ENCODE data around the gene TTC27.

The TTC27 gene

DNA sequence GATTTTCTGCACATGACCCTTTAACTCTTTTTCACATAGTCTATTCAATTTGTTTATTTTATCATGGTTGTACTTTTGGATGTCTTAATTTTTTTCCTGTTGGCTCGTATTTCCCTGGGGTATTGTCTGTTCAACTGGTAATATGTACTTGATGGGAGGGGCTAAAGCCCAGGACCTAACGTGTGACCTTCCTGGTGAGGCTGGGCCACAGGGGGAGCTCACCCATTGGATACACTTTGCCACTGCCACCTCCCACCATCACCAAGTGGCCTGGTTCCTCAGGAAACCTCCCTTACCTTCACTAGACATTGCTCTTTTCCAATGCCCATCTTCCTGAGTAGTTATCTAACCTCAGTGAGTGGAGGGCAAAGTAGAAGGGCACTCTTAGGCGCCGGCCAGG lies 175.0 kb downstream of the TTC27 start:
- in situ Hi-C loops (cut with MboI; ENCODE audit: low sequenced_read_pairs): no loop called here

DNA sequence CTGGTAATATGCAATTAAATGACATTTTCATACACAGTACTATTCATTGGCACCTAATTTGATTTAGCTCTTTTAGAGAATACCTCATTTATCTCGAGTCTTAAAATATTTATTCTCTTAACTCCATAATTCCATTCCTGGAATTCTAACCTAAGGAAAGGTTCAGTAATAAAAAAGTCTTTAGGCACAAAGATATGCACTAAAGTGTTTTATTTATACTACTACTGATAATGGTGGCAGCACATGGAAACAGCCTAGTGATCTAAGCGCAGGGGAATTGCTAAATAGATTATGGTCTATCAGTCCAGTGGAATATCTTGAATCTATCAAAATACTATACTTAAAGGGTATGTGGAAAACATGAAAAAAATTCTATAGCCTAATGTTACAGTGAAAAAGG lies 176.4 kb downstream of the TTC27 start:
- in situ Hi-C loops (cut with MboI; ENCODE audit: low sequenced_read_pairs): no loop called here

DNA sequence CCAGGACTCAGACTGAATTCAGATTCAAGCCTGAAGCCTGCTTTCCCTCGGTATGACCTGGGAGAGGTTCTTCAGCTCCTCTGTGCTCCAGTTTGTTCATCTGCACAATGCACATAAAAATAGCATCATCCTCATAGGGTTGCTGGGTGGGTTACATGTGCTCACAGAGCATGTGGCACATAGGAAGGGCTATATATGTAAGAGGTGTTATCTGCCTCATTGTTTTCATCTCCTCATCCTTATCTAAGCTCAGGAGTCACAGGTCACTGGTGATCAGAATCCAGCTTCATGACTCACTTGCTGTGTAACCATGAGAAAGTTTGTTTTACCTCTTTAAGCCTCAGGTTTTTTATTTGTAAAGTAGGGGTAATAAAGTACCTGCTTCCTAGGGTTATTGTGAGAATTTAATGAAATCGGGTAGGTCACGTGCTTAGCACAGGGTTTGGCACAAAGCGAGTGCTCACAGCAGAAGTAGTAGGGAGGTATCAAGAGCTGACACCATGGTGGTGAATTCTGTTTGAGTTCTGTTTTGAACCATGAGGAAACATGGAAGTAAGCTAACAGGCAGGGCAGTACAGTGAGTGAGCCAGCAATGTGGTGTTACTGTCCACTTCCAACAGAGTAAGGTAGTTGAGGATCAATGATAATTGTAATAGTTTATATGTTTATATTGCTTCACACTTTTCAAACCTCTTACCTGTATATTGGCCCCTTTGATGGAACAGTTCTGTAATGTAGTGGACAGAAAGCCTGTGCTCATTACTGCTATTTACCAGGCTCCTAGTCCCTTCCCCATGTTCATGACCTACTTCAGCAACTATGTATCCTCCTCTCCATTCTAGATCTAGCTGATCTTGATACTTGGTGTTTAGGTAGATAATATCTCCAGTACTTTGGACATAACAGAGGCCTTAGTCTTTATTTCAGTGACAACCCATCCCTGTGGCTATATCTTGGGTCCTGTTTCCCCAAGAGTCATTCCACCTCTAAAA lies 177.6 kb downstream of the TTC27 start:
- in situ Hi-C loops (cut with MboI; ENCODE audit: low sequenced_read_pairs): no loop called here

DNA sequence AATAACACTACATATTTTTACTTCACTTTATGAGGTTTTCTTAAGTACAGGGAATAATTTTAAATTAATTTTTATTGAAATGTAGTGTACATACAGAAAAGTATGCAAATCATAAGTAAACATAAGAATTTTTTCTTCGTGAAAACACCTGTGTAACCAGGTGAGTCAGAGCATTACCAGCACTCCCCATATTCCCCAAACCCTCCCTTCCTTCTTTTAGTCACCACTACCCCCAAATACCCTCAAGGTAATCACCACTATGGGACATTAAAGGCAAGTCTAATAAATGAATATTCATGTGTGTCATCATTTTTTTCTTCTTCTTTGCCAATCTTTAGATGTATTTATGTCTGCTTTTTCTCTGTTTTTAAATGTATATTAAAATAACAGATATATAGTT lies 179.0 kb downstream of the TTC27 start:
- in situ Hi-C loops (cut with MboI; ENCODE audit: low sequenced_read_pairs): no loop called here

DNA sequence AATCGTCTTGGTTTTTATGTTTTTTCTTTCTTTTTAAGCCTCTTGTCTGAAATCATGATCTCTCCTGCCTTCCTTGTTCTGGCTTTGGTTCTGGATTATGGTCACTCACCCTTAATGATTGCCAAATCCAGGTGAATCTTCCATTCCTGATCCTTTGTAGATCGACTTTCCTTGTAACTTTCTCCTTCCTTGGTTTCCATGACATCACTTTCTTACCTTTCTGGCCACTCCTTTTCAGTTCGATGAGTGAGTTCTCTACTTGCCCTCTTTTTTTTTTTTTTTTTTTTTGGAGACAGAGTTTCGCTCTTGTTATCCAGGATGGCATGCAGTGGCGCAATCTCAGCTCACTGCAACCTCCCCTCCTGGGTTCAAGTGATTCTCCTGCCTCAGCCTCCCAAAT lies 179.8 kb downstream of the TTC27 start:
- in situ Hi-C loops (cut with MboI; ENCODE audit: low sequenced_read_pairs): no loop called here

DNA sequence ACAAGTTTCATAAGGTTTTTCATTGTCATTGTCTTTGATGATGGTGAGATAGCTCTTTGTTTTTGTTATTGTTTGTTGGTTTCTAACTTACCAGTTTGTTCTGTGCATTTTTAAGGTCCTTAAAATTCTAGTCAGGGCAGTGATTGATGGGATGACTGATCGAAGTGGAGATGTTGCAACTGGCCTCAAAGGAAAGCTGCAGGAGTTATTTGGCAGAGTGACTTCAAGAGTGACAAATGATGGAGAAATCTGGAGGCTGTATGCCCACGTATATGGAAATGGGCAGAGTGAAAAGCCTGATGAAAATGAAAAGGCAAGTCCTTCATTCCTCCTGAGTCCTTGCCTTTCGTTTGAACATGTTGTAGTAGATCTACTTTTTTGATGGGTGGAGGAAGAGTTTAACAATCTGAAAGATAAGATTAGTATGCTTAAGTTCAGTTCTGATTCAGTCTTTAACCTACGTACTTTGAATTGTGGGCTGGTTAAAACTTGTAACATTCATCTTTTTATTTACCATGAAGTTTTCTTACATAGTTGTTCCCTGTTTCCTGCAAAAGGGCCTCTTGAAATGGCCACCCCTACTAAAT lies 183.2 kb downstream of the TTC27 start:
- in situ Hi-C loops (cut with MboI; ENCODE audit: low sequenced_read_pairs): no loop called here

DNA sequence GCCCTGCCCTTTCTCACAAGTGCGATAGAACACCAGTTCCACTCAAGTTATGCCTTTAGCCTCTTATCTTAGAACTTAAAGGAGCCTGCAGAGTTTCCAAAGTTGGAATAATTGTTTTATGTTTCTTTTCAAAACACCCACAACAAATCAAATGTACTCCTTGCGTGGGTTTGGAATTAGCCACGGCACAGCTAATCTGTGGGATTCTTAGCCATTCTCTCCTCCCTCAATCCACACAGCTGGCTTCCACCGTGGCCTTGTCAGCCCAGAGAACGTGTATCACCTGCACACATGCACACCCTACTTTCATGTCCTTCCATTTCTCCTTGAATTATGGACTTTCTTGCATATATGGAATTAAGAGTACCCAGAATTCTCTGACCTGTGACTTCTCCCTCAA lies 183.8 kb downstream of the TTC27 start:
- in situ Hi-C loops (cut with MboI; ENCODE audit: low sequenced_read_pairs): no loop called here

DNA sequence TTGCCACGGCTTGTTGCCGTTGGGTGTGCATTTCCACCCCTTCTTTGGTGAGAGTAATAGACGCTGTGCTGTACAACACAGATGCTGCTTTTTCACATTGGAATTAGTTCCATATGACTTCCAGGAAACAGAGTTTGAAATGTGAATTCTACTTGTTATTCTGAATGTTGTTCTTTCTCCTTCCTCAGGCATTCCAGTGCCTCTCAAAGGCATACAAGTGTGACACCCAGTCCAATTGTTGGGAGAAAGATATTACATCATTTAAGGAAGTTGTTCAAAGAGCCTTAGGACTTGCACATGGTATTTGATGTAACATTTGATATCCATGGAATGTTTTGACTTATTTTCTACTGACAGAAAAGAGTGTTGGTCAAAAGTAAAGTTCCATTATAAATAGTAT lies 184.5 kb downstream of the TTC27 start:
- in situ Hi-C loops (cut with MboI; ENCODE audit: low sequenced_read_pairs): no loop called here

DNA sequence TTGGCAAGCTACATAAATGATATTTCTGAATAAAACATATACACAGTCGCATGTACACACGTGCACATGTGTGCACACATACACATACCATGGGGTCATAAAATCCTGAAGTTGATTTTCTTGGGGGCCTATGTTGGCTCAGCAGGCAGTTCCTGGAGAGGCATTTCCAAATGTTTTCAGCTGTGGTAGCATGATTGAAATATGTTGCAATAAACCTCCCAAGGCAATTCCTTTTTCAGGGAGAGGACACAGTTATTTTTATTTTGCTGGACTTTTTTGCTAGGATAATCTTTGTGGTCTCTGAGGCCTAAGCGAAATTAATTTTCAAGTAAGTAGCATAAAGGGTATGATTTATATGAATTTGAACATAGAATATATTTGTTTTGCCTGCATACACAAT lies 192.2 kb downstream of the TTC27 start:
- in situ Hi-C loops (cut with MboI; ENCODE audit: low sequenced_read_pairs): no loop called here

DNA sequence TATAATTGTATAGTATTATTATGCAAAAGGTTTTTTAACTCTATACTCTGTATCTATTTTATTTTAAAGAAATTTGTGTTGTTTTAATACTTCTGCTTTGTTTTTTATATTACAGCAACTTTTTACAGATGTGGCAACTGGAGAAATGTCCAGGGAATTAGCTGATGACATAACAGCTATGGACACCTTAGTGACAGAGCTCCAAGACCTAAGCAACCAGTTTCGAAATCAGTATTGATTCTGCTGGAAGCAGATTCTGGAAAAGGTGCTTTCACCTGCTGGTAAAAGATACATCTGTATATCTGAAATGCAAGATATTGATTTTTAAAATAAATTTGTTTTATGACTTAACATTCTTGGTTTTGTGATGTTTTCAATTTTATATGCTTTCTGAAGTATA lies 192.9 kb downstream of the TTC27 start:
- in situ Hi-C loops (cut with MboI; ENCODE audit: low sequenced_read_pairs): no loop called here

DNA sequence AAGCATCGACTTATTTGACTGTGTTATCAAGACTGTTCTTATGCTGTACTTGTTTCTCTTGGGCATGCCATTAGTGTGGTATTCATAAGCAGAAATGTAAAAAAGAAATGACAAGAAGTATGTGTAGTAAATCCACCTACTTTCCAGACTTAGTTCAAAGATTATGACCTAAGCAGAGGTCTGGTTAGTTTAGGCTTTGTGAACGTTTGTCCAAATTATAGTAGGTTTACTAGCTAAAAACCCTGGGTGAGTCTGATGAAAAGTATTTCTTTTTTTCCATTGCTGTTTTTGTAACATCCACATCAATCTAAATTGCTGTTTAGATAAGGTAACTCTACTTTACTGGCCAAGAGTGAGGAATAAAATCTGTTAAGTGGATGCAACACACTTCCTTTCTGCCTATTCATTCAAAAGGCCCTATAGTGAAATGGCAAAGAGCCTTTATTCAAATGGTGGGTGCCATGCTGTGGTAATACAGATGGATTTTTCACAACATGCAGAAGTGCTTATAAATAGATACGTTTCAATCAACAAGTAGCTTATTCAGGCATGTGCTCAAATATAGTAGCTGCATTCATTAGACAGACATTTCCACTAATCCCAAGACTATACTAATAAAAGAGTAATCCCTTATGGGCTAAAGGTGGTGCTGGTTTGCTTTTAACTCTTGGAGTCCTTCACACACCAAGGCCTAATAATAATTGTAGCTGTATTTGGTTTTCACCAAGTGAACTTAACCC lies 196.4 kb downstream of the TTC27 start:
- in situ Hi-C loops (cut with MboI; ENCODE audit: low sequenced_read_pairs): no loop called here

DNA sequence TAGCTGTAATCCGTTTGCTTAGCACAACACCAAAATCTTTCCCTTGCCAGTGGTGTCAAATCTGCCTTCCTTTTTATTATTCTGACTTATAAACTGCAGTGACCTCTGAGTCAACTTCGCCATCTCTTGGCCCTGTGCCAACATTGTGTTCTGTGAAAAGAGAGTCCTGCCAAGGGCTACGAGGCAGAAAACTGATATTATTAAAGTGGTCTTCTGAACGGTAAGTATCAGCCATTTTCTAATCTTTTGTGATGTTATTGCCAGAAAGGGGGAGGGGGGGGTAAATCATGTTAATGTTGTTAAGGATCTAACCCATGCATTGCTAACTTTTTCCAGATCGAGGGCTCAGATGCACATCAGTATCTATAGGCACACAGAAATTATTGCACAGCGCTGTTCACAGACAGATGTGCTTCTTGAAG lies 197.5 kb downstream of the TTC27 start:
- in situ Hi-C loops (cut with MboI; ENCODE audit: low sequenced_read_pairs): no loop called here

DNA sequence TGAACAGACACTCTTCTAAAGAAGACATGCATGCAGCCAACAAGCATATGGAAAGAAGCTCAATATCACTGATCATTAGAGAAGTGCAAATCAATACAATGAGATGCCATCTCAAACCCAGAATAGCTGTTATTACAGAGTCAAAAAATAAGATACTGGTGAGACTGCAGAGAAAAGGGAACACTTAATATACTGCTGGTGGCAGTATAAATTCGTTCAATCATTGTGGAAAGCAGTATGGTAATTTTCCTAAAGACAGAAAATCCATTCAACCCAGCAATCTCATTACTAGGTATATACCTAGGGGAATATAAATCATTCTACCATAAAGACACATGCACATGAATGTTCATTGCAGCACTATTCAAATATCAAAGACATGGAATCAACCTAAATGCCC lies 202.3 kb downstream of the TTC27 start:
- in situ Hi-C loops (cut with MboI; ENCODE audit: low sequenced_read_pairs): no loop called here

DNA sequence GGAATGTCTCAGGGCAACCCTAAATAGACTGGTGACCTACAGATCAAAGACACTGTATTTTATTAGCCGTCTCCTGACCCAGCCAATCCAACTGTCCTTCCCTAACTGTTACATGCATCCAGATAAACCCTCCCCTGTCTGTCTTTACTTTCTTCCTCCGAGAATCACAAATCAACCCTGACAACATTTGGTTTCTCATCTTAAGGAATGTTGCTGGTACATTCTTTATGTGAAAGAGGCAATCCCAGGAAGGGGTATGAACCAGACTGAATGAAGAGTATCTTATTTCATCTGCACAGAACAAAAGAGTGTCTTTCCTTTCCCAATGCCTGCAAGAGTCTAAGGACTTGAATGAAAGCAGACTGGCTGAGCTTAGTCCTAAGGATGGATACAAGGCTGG lies 205.0 kb downstream of the TTC27 start:
- in situ Hi-C loops (cut with MboI; ENCODE audit: low sequenced_read_pairs): no loop called here

DNA sequence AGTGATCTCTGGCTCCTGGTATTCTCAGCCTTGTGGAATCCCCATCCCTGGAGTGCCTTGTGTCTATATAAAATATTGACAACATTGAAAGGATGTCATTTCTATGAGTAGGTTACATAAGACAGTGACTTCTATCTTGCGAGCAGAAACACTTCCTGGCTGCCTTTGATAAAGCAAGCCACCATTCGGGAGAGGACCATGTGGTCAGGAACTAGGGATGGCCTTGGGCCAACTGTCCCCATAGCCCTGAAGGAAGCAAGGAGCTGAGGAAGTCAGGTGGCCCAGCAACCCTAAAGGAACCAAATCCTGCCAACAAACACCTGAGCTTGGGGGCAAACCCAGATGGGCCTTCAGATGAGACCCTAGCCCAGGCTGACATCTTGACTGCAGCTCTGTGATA lies 205.9 kb downstream of the TTC27 start:
- in situ Hi-C loops (cut with MboI; ENCODE audit: low sequenced_read_pairs): no loop called here

DNA sequence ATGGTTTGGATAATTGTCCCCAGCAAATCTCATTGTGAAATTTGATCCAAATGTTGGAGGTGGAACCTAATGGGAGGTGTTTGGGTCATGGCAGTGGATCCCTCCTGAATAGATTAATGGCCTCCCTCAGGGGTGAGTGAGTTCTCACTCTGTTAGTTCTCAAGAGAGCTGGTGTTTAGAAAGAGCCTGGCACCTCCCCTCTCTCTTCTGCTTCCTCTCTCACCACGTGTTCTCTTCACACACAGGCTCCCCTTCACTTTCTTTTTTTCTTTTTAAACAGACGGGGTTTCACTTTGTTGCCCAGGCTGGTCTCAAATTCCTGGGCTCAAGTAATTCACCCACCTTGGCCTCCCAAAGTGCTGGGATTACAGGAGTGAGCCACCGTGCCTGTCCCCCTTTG lies 207.3 kb downstream of the TTC27 start:
- in situ Hi-C loops (cut with MboI; ENCODE audit: low sequenced_read_pairs): no loop called here

DNA sequence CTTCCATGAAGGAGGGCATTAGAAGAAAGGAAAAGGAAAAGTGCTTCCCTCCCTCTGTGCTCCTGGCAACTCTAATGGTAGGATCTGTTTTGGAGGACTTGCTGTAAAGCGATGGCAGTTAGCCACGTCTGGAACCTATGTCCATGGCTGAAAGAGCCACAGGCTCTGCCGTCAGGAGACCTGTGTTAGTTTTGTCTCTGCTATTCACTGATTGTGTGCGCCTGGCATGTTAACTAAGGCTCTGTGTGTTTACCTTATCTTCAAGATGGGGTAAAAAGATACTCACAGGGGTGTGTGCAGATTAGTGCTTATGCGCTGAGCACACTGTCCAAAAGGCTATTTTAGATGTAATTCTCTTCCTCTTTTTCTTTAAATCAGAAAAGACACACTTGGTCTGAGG lies 209.1 kb downstream of the TTC27 start:
- in situ Hi-C loops (cut with MboI; ENCODE audit: low sequenced_read_pairs): no loop called here

DNA sequence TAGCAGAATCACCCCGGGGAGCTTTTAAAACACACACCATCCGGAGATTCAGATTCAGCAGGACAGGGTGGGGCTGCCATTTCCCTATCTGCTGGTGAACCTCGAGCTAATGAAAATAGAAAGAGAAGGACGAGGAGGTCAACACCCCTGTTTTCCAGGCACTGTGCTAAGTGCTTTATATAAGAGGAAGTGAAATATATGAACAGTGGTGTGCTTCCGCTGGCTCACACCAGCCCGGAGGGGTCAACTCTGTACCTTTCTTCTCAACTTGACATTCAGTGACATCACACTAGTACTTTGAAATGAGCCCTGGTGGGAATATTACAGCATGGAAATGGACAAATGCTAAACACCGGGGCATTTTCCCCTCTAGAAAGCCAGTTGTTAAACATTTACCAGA lies 210.6 kb downstream of the TTC27 start:
- in situ Hi-C loops (cut with MboI; ENCODE audit: low sequenced_read_pairs): no loop called here

DNA sequence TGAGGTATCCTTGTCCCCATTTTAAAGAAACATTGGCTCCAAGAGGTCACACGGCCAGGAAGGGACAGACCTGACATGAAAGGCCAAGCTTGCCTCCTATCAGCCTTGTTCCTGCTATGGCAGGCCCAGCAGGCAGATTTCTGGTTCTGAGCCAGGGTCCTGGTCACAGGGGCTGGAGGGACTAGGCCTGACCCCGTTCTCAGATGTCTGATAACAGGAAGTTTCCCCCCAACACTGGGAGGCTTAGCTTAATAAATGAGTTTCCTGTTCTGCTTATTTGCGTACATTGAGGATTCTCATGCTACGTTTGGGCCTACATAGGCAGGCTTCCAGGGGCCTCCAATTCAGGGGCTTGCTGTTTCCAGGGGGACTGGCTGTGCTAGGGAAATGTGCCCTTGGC lies 211.1 kb downstream of the TTC27 start:
- in situ Hi-C loops (cut with MboI; ENCODE audit: low sequenced_read_pairs): no loop called here

DNA sequence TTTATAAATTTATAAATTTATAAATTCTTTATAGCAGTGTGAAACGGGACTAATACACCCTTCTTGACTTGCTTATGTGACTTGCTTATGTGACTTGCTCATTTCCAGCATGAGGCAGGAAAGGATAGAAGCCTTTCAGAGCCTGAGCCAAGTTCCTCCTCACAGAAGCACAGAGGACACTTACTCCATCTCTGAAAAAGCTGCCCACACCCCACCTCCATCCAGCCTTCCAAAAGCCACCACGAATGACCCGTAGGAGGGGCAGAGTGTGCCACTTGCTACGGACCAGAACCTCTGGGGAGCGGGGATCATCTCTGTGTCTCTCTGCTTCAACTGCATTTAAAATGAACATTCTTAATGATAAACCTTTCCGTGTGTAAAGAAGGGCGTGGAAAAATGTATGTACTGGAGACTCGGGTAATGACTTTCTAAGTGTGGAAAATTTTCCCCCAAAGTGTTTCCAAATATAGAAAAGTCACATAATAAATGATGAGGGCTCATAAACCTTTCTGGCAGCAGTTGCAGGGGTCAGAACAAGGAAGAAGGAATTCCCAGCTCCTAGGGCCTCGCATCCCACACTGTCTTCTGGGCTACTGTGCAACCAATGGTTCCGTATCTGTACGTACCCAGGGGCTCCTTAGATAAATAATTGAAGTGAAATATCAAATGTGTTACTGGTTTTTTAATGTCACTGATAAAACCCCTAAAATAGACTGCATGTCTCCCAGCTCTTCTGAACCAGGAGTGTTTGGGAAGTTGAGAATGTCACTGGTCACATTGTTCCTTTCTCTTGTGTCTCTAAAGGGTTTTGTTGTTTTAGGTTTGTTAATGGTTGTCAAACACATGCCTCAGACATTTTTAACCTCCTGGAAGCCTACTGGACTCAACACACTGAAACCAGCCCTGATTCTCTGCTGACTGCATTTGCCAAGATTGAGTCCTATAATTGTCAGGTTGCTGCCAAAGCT lies 214.4 kb downstream of the TTC27 start:
- in situ Hi-C loops (cut with MboI; ENCODE audit: low sequenced_read_pairs): no loop called here

DNA sequence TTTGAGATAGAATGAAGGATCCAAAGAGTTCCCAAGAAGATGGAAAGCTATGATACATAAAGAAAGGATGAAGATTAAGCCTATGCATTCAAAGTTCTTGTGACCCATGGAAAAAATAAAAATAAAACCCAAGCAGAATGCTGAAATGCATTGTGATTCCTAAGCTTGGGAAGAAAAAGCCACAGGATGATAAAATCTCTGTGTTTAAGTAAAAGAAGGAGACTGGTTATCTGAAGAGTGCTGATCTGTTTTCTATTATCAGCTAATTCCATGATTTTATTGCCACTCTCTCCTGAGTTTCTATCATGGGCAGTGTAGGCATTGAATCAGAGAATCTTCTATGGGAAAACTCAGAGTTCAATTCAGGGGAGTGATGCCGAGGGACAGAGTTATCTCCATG lies 215.8 kb downstream of the TTC27 start:
- in situ Hi-C loops (cut with MboI; ENCODE audit: low sequenced_read_pairs): no loop called here

Measured in HL-60/S4 (cell line).